ENCODE data around the gene CARD10.

CARD10 gene

DNA sequence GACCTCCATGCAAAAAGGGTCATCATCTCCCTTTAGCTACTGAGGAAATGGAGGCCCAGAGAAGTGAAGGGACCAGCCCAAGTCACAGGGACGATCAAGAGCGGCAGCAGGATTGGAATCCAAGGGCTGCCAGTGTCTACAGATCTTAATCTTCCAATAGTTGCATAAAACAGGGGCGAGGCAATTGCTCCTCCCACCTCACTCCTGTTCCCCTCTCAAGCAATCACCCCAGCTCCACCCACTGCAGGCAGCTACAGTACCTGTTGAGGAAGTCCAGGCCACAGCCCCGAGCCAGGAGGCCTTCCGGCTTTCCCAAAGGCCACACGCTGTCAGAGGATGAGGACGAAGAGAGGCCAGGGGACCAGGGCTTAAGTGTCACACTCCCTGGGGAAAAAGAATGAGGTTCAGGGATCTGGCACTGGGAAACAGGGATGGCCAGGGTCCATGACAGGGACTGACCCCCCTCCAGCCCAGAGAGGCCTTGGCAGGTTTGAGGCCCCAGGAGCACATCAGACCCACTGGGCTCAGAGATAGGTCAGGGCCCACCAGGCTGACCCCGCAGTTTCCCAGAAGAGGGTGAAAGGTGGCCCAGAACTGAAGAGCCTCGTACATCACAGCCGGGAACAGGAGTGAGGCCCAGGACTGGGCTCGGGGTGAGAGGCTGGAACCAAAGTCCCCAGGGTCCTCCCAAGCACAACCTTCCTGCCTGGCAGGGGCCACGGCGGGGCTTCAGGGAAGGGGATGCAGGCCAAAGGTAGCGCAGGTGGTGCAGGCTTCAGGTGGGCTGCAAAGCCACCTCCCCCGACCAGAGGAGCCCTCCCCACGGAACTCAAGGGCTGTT is 16.7 kb downstream of the CARD10 start:
- no peak for DNase-seq

DNA sequence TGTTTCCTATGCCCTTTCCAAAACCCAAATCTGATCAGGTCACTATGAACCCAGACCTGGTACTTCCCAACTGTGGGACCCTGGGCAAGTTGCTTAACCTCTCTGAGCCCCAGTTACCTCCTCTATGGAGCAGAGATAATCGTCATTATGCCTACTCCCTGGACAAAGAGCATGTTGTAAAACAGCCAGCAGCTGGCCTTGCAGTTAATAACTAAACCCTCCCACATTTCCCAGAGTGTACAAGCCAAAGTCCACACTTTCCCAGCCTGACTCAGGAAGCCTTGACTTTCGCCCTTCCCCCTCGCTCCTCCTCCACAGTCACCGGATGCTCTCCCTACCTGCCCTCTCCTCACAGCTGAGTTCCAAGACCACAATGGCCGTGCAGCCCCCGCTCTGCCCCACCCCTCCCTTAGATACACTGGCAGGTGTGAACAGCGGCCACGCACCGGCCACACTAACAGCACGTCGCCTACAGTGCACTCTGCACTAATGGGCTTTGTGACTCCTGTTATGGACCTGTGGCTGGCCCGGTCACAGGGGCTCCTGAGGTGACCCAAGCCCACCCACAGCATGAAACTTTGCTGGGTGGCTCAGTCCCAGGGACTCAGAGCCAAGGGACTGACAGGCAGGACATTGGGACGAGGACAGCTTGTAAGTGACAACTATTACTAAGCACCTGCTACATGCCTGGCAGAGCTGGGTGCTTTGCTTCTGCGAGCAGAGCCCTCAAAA is 17.4 kb downstream of the CARD10 start:
- no peak for DNase-seq

DNA sequence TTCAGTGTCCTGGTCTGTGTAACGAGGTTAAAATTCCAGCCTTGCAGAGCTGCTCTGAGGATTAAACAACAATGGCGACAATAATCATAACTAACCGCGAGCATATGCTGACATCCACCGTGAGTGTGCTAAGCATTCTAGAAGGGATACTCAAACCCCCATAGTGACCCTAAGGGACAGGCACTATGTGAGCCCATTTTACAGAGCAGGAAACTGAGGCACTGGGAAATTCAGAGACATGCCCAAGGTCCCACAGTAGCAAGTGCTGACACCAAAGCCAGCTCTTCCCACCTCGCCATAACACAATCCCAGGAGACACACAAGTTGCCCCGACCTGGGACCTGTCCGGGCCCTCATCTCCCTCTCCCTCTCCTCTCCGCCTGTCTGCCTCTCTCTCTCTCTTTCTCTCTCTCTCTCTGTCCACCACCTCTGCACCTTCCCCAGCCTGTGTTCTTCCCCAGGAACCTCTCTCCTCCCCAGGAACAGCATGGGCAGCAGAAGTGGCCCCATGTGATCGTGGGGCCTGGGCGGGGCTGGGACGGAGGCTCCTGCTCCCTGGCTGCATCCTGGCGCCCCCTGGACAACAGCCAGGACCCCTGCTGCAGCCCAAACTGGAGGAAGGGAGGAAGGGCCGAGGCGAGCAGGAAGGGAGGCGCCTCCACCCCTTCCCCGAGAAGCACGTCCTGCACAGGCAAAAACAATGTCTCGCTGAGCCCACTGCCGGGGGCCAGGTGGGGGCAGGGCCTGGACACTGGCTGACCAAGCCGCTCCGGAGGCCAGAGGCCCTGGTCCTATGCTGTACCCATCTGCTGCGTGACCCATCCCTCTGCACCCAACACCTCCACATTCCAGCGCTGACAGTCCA is 18.2 kb downstream of the CARD10 start:
- no peak for DNase-seq

DNA sequence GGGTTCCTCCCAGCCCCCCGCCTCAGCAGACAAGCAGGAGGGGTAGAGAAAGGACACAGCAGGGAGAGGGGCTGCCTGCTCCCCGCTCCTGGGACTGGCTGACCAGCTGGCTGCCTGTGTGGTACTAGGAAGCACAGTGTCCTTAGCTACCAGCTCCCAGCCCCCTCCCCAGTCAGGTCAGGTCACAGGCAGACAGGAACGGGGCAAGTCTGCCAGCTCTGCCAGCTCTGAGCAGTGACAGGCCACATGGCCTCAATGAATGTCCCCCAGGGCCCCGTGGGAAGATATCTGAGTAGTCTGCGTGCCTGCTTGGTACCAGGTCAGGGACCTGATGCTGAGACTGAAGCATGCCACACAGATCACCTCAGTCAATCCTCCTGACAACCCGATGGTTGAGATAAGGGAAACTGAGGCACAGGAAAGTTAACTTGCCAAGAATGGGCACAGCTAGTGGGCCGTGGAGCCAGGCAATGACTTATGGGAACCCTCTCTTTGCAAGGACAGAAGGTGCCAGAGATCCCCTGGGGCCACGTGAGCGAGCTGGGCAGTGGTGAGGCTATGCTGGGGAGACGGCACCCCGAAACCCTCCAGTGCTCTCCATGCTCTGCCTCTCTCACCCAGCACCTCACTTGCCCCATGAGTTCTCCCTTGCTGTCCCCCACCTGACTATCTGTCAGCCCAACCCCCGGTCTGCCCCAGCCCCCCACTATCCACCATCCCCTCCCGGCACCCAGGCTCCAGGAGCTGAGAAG is 19.2 kb downstream of the CARD10 start:
- DNase-seq: no peak

DNA sequence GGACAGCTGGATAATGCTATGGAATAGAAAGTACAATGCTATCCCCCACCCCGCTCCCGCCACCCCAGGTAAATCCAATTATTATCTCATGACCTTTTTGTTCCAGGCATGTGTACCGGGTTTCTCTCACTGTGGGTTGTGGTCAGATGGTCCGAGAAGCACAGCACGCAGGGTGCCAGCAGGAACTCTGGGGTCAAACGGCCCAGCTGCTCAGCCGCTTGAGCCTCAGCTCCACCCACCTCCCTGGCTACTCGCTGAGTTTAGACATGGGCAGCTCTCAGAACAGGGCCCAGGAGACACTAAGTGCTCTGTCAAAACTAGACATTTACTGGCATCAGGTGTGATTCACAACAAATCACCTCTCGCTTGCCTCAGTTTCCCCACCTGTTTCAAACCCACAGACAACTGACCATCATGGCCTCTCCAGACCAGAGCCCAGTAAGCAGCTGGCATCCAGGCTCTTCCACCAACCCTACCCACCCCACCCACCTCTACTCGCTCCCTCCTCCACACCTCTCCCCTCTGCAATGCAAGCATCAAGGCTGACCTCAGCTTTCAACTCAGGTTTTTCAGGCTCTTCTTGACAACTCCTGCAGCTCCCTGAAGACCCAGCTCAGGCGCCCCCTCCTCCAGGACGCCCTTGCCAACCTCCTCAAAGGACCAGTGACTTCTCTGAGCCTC is 20.0 kb downstream of the CARD10 start:
- DNase-seq: no peak

DNA sequence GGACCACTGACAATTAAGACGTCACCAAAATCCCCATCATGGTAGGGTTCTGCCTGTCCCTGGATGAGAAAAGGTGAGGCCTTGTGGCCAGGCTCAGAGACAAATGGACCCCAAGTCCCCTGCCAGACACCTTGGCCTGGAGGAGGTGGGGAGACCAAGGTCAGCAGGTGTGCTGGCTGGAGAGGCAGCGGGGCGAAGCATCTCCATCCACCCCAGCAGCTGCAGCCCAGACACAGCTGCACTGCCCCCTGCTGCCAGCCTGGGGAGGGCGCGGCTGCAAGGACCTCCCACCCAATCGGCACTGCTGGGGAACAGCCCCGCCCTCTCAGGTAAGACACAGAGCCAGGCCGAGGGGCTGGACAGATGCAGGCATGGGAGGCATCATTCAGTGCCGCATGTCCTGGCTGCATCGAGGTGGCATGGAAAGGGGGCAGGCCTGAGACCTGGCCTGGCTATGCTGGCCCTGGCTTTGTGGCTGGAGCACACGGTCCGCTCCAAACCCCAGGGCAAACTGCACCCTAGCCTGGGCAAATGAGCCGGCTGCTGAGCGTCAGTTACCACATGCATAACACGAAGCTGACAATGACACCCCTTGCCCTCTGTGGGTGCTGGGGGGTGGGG is 20.8 kb downstream of the CARD10 start:
- peak; percentile 44 for DNase-seq

DNA sequence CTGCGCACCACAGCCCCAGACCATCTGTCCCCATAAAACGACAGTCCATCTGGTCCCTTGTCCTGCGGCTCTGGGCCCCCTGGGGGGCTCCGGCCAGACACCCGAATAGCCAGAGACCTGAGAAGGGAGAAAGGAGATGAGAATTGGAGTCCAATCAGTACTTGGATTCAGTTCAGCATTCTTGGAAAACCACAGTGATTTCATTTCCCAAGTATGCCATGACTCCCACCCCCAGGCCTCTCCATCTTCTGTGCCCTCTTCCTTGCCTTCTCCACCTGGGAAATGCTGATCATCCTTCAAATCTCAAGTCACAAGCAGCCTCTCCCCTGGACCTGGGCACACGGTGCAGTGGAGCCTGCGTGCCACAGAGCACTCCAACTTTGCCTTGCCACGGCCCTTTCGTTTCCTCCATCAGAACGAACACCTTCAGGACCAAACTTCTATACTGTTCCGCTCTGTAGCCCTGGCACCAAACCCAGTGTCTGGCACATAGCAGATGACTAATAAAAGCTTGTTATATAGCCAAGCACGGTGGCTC is 22.1 kb downstream of the CARD10 start:
- DNase-seq: no peak

DNA sequence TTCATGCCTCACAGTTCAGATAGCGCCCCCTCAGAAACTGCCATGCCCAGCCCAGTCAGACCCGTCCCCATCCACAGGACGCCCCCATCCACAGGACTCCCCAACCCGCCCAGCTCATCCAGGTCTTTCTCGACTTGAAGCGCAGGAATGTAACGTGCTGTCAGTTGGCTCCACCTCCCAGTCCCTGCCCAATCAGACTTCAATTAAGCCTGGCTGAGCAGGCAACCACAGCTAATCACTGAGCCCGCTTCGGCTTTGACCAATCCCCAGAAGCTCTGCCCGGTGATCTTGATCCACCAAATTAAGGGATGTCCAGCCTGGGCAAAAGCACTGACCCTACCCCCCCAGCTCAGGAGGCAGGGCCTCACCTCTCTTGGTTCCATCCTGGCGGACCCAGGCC is 22.6 kb downstream of the CARD10 start:
- DNase-seq: no peak

DNA sequence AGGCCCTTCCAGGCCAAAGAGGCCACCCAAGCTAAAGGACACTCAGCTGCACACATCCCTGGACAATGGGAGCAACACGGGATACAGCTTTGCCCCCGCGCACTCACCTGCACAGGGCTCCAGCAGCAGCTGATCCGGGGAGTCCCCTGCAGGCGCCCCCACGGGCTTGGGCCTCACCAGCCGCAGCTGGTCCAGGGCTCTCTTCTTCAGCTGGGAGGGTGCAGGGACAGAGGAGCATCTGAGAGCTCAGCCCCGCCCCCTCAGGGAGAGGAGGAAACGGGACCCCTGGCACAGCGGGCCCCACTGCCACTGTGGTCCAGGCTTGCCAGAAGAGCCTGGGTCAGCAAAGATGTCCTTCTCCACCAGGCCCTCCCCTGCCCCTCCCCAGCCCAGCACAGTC is 25.2 kb downstream of the CARD10 start:
- DNase-seq: no peak

DNA sequence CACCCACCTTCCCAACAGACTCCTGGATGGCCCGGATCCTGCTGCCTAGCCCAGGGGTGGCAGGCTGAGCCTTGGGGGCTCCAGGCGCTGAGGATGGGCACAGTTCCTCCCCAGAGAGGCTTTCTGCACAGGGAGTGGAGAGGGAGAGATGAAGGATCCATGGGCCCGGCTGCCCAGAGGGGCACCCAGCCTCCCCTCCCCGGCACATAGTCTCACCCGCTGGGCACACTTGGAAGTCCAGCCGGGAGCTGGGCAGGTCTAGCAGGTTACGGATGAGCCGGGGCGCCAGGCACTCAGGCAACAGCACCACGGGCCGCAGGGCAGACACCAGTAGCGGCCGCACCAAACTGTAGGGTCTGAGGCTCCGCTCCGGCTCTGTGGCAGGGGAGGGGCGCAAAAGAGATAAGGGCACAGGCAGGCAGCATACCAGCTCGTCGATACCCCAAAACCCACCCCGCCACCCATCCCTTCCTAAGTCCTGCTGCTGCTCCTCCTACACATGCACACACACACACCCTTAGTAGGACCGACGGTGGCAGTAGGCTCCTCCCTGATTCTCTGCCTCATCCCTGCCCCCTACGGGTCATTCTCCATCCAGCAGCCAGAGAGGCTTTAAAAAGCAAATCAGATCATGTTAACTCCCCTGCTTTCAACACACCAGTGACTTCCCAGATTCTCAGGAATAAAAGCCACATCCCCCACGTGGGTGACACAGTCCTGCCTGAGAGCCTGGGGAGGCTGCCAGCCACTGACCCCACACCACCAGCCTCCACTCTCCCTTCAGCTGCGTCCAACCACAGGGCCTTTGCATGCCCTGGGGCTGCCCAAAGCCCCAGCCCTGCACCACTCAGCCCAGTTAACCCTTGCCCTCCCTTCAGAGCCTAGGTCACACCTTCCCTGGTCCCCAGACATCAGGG is 26.5 kb downstream of the CARD10 start:
- DNase-seq: no peak

DNA sequence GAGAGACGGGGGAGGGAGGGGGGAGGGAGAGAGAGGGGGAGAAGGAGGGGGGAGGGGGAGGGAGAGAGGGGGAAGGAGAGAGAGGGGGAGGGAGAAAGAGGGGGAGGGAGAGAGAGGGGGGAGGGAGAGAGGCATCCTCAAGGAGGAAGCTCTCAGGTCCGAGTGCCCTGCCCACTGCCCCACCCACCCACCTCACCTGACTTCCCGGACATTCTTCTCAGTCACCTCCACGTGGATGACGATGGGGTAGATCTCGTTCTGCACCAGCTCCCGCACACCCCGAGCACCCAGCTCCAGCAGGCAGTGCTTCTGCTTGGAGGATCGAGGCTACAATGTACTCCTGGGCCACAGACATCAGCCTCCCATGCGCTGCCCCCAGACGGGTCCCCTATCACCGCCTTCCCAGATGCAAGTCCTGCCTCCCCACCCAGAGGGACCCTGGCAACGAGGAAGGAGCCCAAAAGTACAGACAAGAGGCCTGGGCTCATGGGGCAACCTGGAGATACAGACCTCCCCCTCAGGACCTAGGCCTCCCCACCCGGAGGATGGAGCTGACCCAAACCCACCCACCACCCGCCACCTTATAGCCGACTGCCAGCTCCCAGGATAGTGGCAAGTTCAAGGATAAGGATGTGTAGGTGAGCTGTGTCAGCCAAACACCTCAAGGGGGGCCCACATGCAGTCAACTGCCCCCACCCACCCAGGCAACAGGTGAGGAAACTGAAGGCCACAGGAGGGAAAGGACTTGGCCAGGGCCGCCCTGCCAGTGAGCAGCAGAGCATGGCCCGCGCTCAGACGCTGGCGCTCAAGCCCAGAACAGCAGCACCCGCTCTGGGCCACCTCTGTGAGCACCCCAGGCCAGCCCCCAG is 27.4 kb downstream of the CARD10 start:
- DNase-seq: peak; percentile 60

DNA sequence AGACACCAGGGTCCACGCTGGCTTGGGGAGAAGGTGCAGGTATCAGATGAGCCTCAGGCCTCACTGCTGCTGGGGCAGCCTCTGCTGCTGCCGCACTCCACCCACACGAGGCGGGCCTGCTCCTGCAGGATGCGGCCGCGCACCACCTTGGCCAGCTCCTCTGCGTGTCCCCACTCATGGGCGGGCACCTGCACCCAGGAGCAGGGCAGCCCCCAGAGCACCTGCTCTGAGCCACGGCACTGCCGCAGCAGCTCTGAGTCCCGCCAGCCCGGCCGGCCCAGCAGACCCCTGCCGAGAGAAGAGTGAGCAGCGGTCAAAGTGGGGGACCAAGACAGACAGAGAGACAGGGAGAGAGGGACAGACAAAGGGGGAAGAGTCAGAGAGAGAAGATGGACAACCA is 28.1 kb downstream of the CARD10 start:
- no peak for DNase-seq

DNA sequence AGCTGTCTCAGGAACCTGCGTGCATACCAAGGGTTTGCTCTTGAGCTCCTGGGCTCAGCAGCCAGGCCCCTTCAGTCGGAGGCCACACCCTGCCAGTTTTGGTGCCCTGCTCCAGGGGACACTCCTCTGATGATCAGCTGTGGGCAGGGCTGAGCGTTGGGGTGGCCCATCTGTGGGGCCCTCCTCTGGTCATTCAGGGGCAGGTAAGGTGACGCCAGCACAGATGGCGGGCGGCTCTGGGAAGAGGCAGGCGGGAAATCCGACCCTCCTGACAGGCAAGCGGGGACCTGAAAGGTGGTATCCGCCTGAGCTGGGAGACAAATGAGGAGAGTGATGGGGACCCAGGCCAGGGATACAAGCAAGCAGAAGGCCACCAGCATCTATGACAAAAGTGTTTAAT is 29.2 kb downstream of the CARD10 start:
- DNase-seq: peak; percentile 77

DNA sequence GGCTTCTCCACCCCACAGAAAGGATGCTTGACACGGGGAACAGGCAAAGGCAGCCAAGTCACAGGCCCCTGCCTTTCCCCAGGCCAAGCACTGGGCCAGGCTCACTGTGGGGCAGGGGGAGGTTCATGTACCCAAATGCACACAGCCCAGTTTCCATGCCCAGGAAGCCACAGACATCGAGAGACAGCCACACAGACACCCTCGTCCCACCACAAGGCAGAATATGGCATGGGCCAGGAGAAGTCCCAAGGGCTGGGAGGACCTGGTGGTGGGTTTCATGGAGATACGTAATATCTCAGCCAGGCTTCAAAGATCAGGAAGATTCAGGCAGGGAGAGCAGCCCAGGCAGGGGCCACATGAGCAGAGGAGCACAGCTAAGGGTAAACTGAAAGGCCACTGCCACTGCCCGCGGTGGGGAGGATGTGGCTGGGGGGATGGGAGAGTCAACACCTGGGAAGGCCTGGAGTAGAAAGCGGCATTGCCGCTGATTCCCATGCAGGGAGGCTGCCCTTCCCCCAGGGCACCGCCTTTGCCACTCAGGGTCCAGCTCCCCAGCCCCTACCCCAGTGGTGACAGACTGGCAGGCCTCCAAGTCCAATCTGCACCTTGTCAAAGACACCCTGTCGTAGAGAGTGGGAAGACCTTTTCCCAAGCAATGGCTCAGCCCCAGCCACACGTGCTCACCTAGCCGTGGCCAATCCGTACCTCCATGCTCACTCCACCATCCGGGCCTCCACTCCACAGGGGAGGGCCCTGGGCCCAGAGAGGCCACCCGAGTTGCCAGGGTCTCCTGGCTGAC is 30.7 kb downstream of the CARD10 start:
- no peak for DNase-seq

DNA sequence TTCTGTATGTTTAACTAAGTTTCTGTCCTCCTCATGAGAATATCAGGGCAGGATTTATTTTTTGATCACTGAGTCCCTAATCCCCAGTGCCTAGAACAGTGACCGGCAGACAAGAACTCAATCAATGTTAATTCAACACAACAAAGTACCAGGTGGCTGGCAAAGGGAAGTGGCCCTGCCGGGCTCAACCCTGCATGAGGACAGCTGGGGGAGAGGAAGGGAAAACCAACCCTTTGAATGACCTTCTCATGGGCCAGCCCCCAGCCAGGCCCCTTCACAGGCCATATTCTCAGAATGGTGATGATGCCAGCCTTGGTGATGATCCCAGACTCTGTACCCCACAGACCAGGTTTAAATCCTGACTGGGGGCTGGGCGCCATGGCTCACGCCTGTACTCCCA is 31.6 kb downstream of the CARD10 start:
- DNase-seq: no peak

DNA sequence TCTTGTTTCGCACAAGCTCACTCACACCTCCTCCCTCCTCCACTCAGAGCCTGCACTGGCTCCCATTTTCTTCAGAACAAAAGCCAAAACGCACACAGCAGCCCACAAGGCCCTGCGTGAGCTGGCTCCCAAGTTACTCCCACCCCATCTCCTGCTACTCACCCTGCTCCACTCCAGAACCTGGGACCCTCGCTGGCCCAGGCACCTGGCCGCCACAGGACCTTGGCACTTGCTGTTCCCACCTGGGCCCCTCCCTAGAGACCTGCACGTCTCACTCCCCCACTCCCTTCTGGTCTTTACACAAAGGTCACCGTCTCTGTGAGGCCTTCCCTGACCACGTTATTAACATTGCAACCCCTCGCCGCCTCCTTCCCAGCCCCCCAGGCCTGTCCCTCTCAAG is 32.1 kb downstream of the CARD10 start:
- DNase-seq: no peak

DNA sequence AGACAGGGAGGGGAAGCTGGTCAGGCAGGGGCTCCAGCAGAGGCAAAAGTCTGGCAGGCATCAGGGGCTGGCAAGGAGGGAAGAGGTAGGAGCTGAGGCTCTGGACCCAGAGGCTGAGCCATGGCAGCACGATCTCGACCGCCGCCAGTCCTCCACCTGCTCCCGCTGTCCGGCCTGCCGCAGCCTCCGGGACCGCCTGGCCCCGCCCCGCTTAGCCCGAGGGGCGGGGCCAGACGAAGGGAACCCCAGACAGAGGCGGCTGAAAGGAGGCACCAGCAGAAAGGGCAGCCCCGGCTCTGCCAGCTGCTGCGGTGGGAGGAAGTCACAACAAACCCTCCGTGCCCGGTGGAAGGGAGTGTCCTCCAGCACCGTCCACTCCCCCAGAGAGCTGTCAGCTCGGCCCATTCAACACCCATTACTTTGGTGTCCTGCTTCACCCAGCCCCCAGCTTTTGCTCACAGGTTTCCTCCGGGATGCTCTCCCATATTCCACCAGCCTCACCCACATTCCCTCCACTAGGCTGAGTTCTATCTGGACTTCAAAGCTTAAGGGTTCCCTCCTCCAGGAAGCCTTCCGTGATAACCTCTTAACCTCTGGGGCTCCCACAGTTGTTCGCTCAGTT is 32.9 kb downstream of the CARD10 start, which contains the start of gene MFNG:
TSS of gene MFNG (minus strand) at position 161 of the 622 bp plus-strand sequence. CDS start 207 bp downstream, outside the sequence.
- peak; percentile 77 for DNase-seq

Data from NCI-H2171 (cell line).